Pancreas (tissue), 10 donors: ENCODE data around the gene MTA2. TPM values are rescaled to one million over a fixed set of nuclear protein-coding genes. Genes with fewer than 3 reads are reported as not detected.

Source experiments
- ATAC-seq, 4 donors: fragments of 200-7000 bp; cut with Tn5 transposase; one replicate each; pipeline versions ENCODE4 v1.8.0 to v1.9.1; 2020; ENCODE audit warnings: mild to moderate bottlenecking in 4 of 4, moderate library complexity in 4 of 4
- DNase-seq, 6 donors: peaks; one replicate each; pipeline ENCODE4 v3.0.0-alpha.2; 2020
- FAIRE-seq: peaks from 2 replicates; lab custom pipeline; 2012; peaks lifted over from hg19 to GRCh38; lab: Jason Lieb, UNC
- H3K27ac ChIP-seq, 4 donors: fragments of 200-600 bp; sonication (generic); 1 replicate in 3 of 4; 2 replicates in 1 of 4; pipeline versions ENCODE4 v1.5.0 to v1.8.0; 2020
- H3K27me3 ChIP-seq, 4 donors: fragments of 200-600 bp; one replicate each; pipeline ENCODE4 v1.8.0; 2021
- H3K36me3 ChIP-seq, 3 donors: fragments of 200-600 bp; sonication (generic) in 1 of 3; one replicate each; pipeline versions ENCODE4 v1.5.0 to v1.8.0; 2020 to 2021
- H3K4me1 ChIP-seq, 3 donors: fragments of 200-600 bp; one replicate each; pipeline ENCODE4 v1.8.0; 2021
- H3K4me3 ChIP-seq, 4 donors: fragments of 200-600 bp; sonication (generic) in 2 of 4; one replicate each; pipeline versions ENCODE4 v1.5.0 to v1.8.0; 2020 to 2021
- H3K9me3 ChIP-seq, 4 donors: fragments of 200-600 bp; one replicate each; pipeline ENCODE4 v1.8.0; 2021
- CTCF ChIP-seq, 4 donors: fragments of 200-600 bp; sonication (generic) in 3 of 4; IDR thresholded peaks; one replicate each; pipeline versions ENCODE4 v1.5.0 to v1.8.0; 2021; ENCODE audit warnings: antibody characterized with exemption in 4 of 4
- WGBS, 2 donors: extraction: QIAGEN DNeasy Blood & Tissue Kit; methylation state at CpG; one replicate each; pipeline ENCODE4 v1.1.7; 2013; 5-methylcytosine and 5-hydroxymethylcytosine counted together
- intact Hi-C, 3 donors: fragments of 100-400 bp; cut with DNase I; formaldehyde crosslinking; loops; one replicate each; pipeline versions ENCODE4 v1.11.1 to v1.14.2; 2022
- polyA plus RNA-seq, 2 donors: library from polyadenylated mRNA; stranded (reverse); fragments of 200-250 nt; gene quantifications; one replicate each; pipeline ENCODE4 v1.2.3, GENCODE V29; 2013
- total RNA-seq, 6 donors: library from RNA; stranded (reverse); fragmentation: NEBNext Ultra II Directional in 4 of 6; extraction: Animal tissue kit (Norgen Biotek cat#: 25700) in 4 of 6; gene quantifications; one replicate each; pipeline versions ENCODE4 v1.2.1 to v1.2.4, GENCODE V29; 2021 to 2023
- donor health status: healthy with polysubstance abuse.
- donor health status: DM: no; HTN: no; CAD: no; lungs with moderate emphysema.
- donor health status: DM: no; HTN: no; CAD: no.
- donor health status: control.
- donor health status: control.
- donor health status: Bipolar disorder and iron deficiency.
- donor health status: DM: yes; HTN: yes; CAD: no.
- donor health status: DM: no; HTN: no; CAD: no.
- donor health status: DM: no; HTN: no; CAD: no.
- donor health status: DM: yes; HTN: yes; CAD: no.

The MTA2 gene
- total and polyA plus RNA-seq, 8 donors, result 14.7 to 42.3 (median 24.4) TPM

GRCh38 chr11:62579252-62579651, 22.4 kb downstream of the MTA2 start:
- intact Hi-C loops, result no loop called here
- TF ChIP-seq CTCF (IDR thresholded peaks at IDR 0.05), result no peak
- FAIRE-seq, result no peak
- no peaks in the 10 kb centered on the region for H3K9me3 ChIP-seq
- WGBS, 2 donors, result 89 to 93% methylated on average over 2 of the region's 2 CpGs
- H3K4me1 ChIP-seq, result peaks cover 0 to 5% (median 0%) of the 10 kb centered on the region in 3 donors
- peaks cover 0 to 27% (median 9%) of the 10 kb centered on the region in 3 donors for H3K36me3 ChIP-seq
- ATAC-seq, result no peak
- H3K4me3 ChIP-seq, result no peak overlapping the region
- no peak for DNase-seq
- no peak overlapping the region for H3K27ac ChIP-seq
- no peaks in the 10 kb centered on the region for H3K27me3 ChIP-seq

GRCh38 chr11:62578541-62578940, 23.1 kb downstream of the MTA2 start:
- H3K27ac ChIP-seq, result no peak overlapping the region
- TF ChIP-seq CTCF (IDR thresholded peaks at IDR 0.05), result no peak
- H3K9me3 ChIP-seq, result no peaks in the 10 kb centered on the region
- no peak overlapping the region for H3K4me3 ChIP-seq
- WGBS, 2 donors, result 96 to 97% methylated on average over 11 of the region's 11 CpGs
- peaks cover 0 to 27% (median 9%) of the 10 kb centered on the region in 3 donors for H3K36me3 ChIP-seq
- no peaks in the 10 kb centered on the region for H3K27me3 ChIP-seq
- DNase-seq (no peak), FAIRE-seq (no peak), ATAC-seq (no peak)
- H3K4me1 ChIP-seq, result peaks cover 0 to 5% (median 0%) of the 10 kb centered on the region in 3 donors
- intact Hi-C loops, result no loop called here

- H3K9me3 ChIP-seq, result no peaks in the 10 kb centered on the region
- no peak for FAIRE-seq
- ATAC-seq, result no peak
- no peaks in the 10 kb centered on the region for H3K27me3 ChIP-seq
- H3K36me3 ChIP-seq, result peaks cover 0 to 27% (median 9%) of the 10 kb centered on the region in 3 donors
- intact Hi-C loops, result no loop called here
- no peak overlapping the region for H3K4me3 ChIP-seq
- DNase-seq, result no peak
- TF ChIP-seq CTCF (IDR thresholded peaks at IDR 0.05), result no peak
- 81% methylated on average over 12 of the region's 12 CpGs for WGBS, 2 donors
- H3K4me1 ChIP-seq, result peaks cover 5 to 10% (median 6%) of the 10 kb centered on the region in 3 donors
- H3K27ac ChIP-seq, result no peak overlapping the region
Measured at GRCh38 chr11:62577046-62577714, 24.5 kb downstream of the MTA2 start.

- Histone ChIP-seq H3K9me3 (no peaks in the 10 kb centered on the region), H3K4me3 (no peak overlapping the region), H3K27me3 (no peaks in the 10 kb centered on the region), H3K27ac (peak overlapping the region in 2 of 4 donors; percentile 93 to 98), H3K36me3 (peaks cover 0 to 31% (median 9%) of the 10 kb centered on the region in 3 donors), H3K4me1 (peaks cover 6 to 13% (median 13%) of the 10 kb centered on the region in 3 donors)
- no peak for TF ChIP-seq CTCF (IDR thresholded peaks at IDR 0.05)
- peak in 1 of 6 donors; percentile 73 for DNase-seq
- intact Hi-C loops, result no loop called here
- ATAC-seq, result no peak
- WGBS, 2 donors, result 74 to 82% methylated on average over 14 of the region's 14 CpGs
- no peak for FAIRE-seq
Measured at GRCh38 chr11:62575837-62576236, 25.8 kb downstream of the MTA2 start.

- Histone ChIP-seq H3K9me3 (no peaks in the 10 kb centered on the region), H3K27ac (peak overlapping the region in 3 of 4 donors; percentile 85 to 98 (median 93)), H3K36me3 (peaks cover 0 to 34% (median 9%) of the 10 kb centered on the region in 3 donors), H3K27me3 (no peaks in the 10 kb centered on the region), H3K4me1 (peaks cover 6 to 13% (median 13%) of the 10 kb centered on the region in 3 donors), H3K4me3 (peak overlapping the region; percentile 22 to 73 (median 56))
- TF ChIP-seq CTCF (IDR thresholded peaks at IDR 0.05), result no peak
- intact Hi-C loops, result no loop called here
- FAIRE-seq (no peak), DNase-seq (peak in 4 of 6 donors; percentile 43 to 86 (median 76)), ATAC-seq (peak in 3 of 4 donors; percentile 2 to 14 (median 4))
- whole genome bisulfite sequencing, 2 donors, result 33 to 35% methylated on average over 17 of the region's 17 CpGs
Measured at GRCh38 chr11:62575156-62575555, 26.5 kb downstream of the MTA2 start.
